Stromal cell of bone marrow (primary cell): ENCODE data around the gene PHF12.

ENCODE experiments used
- DNase-seq: peaks from one replicate; pipeline ENCODE4 v3.0.0-alpha.2; 2012; ENCODE audit warnings: low read depth

Gene PHF12

GRCh38 chr17:28975031-28975430, 23.7 kb upstream of the PHF12 start:
- DNase-seq, result no peak

GRCh38 chr17:28974451-28974850, 23.1 kb upstream of the PHF12 start:
- DNase-seq, result no peak

DNA sequence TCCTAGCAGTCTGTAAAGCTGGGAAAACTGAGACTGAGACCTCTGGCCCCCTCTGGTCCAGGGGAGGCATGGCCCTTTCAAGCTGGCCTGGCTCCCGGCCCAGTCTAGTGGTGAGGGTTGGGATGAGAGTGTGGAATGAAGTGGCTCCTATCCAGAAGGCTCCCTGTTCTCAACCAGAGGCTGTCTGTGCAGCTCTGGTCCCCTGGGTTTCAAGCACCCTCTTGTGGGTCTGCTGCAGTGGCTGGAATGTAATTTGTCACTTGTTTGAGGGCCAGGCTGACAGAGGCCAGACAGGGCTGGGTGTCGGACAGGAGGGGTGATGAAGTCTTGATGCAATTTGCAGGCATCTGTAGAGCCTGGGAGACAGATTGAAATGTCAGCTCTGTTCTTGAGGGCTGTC, 22.1 kb upstream of the PHF12 start:
- DNase-seq, result no peak

- no peak for DNase-seq
Measured at GRCh38 chr17:28972437-28972836, 21.1 kb upstream of the PHF12 start.

GRCh38 chr17:28970879-28971278, 19.6 kb upstream of the PHF12 start:
- DNase-seq, result no peak

DNA sequence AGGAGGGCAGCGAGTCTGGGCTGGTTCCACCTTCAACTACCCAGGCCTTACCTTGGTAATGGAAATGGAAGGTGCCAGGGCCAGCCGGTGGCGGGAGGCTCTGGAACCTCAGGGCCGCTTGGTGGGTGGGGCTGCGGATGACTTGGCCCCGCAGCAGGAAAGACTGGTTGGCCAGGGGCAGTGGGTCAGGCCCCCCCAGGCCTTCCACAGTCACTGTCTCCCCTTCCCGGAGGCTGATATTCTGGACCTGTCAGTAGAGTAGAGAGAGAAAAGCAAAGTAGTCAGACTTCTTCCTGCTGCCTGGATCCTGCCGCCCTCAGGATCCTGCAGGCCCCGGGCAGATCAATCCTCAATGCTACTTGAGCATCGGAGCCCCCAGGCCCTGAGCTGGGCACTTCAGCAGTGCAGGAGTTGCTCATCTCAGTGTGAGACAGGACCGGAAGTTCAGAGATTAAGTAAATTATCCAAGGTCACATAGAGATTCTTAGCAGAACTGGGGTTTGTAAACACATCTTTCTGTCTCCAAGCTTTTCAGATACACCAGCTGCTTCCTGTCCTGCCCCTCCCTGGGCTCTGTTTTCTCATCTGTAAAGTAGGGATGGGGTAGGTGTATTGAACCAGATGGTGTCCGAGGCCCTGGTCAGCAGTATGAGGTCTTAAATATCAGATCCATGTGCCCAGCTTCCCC, 18.5 kb upstream of the PHF12 start:
- no peak for DNase-seq

DNA sequence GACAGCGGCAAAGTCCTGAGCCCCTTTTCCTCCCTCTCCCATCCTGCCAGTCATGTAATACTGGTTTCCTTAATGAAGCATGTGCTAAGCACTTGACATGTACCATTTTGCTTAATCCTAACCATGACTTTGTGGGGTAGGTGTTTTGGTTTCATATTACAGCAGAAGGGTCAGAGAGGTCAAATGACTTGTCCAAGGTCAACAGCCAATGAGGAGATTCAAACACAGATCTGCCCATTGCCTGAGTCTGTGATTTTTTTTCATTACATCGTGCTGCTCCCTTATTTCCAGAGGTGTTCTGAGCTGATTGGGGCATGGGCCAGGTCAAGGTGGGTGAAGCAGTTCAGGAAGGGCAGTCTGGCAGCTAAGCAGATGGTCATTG, 17.6 kb upstream of the PHF12 start:
- no peak for DNase-seq

DNA sequence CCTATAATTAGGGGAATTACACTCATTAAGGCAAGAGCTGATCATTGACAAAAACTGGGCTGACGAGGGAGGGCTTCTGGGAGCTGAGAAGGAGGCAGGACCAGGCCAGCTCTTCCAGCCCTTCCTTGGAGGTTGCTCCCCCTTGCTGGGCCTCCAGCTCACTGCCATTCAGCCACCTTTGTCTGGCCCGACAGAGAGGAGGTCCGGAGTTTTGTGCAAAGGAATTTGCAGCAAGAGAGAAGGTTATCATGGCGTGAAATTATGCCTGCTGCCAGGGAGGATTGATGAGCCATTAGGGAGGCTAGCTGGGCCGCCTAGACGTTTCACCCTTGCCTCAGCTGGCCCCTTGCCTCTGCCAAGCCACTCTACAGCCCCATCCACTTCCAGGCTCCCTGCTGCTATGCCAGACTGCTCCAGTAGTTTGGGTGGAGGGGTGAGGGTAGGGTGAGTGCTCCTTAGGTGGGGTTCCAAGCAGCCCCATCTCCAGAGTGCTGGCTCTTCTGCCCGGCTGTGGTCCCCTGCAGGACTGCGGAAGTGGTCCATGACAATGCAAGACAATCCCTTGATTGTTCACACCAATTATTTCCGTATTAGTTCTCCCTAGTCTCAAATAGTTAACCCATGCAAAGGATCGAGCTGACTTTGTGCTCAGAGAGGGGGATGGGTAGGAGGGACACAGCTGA, 17.1 kb upstream of the PHF12 start:
- DNase-seq, result no peak

GRCh38 chr17:28967221-28968135, 16.2 kb upstream of the PHF12 start:
- DNase-seq, result no peak

DNA sequence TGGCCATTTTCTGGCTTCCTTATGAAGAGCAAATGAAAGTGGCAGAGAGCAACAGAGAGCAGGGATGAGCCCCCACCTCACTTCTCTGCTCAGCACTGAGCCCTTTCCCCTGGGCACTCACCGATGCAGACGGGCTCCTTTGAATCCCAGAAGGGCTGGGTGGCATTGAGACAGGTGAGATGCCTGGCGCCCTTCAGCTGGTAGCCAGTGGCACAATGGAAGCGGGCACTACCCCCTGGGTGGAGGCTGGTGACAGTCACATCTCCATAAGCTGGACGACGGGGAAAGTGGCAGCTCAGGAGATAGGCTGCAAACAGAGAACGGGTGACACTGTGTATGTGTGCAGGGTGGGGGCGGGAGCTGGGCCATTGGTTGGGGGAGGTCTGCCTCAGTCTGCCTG, 12.5 kb upstream of the PHF12 start:
- no peak for DNase-seq

- DNase-seq, result no peak
Measured at GRCh38 chr17:28963055-28963611, 11.8 kb upstream of the PHF12 start.

DNA sequence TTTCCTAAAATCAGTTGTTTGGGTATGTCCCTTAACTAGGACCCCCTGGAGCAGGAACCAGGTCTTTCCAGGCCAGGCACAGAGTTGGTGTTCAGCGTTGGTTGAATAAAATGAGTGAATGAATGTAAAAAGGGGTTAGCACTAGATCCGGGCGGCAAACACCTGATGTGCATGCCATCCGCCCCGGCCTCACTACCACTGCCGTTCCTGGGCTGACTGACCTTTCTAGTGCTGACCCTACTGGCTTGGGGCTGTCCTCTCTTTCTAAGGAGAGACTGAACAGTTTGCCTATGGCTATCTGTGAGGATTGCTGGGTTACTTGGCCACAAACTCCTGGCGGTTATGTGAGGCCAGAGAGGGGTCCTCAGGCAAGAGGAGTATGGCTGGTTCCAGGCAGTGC, 10.1 kb upstream of the PHF12 start:
- no peak for DNase-seq

- DNase-seq, result no peak
Measured at GRCh38 chr17:28960256-28961061, 9.1 kb upstream of the PHF12 start.

DNA sequence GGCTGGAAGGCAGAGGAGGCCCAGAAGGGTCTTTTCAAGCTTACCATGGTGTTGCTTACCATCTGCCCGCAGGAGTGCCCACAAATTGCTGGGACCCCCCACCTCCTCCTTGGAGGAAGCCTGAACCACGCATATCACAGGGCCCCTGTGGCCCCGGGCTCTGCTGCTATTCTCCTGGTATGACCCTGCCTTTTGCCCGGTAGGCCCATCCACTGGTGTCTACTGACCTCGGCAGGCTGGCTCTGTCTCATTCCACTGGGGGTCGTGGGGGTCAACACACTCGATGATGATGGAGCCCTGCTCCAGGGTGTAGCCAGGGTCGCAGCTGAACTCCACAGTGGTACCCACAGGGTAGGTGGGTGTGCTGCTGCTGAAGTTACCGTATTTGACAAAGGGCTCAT, 8.2 kb upstream of the PHF12 start:
- no peak for DNase-seq

DNA sequence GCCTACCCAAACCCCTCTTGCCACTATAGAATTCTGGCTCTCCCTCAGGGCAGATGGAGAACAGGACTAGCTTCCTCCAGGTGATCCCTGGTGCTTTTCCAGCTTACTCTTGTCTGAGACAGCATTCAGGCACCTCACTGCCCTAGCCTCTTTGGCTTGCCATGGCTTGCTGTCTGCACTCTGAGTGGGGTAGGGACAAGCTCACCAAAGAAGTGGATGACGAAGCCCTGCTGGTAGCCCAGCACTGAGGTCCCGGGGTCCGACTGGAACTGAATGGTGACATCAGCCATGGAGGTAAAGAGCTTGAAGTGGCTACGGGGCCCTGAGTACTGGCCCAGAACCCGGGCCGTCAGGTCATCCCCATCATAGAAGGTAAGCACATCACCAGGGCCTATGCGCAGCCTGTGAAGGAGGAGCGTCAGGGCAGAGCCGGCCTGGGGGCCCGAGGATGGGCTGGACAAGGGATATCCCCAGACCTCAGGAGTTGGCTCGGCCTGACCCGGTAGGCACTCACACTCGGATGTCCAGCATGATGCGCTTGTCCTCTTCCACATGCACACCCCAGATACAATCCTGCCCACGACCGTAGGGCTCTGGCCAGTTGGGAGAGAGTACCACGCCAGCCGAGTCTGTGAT, 7.6 kb upstream of the PHF12 start:
- DNase-seq, result no peak

GRCh38 chr17:28957992-28958355, 6.7 kb upstream of the PHF12 start:
- no peak for DNase-seq

- no peak for DNase-seq
Measured at GRCh38 chr17:28957277-28957991, 6.1 kb upstream of the PHF12 start.

DNA sequence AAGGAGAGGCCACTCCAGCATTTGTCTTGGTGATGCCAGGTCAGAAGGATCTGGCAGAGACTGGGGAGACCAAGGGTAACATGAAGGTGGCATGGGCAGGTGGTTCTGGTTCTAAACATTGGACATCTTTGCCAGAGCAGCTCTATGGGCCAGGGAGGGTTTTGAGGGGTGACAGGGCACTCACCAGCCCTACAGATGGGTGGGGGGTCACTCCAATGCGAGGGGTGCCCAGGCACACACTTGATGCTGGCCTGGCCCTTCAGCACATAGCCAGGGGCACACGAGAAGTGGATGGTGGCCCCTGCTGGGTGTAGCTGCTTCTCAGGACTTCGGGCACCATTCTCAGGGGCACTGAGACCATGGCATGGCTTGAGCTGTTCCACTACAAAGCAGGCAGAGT, 5.5 kb upstream of the PHF12 start:
- DNase-seq, result no peak

GRCh38 chr17:28956112-28956511, 4.8 kb upstream of the PHF12 start:
- DNase-seq, result no peak

- DNase-seq, result no peak
Measured at GRCh38 chr17:28955408-28955807, 4.1 kb upstream of the PHF12 start.

GRCh38 chr17:28954886-28955285, 3.6 kb upstream of the PHF12 start:
- no peak for DNase-seq
